Daoy (cell line): ENCODE data around the gene MRPL10. TPM values are rescaled to one million over a fixed set of nuclear protein-coding genes. Genes with fewer than 3 reads are reported as not detected.

Experiments
- DNase-seq: peaks from one replicate; pipeline ENCODE4 v3.0.0-alpha.2; 2015; ENCODE audit warnings: low read depth
- total RNA-seq: library from RNA; depleted of rRNA; stranded (reverse); fragments of >200 nt; shearing (Covaris generic); gene quantifications from 2 replicates; pipeline ENCODE4 v1.2.3, GENCODE V29; 2014

Gene MRPL10
- total RNA-seq, 1 experiment from 2014 or later, result 26.3 TPM

DNA sequence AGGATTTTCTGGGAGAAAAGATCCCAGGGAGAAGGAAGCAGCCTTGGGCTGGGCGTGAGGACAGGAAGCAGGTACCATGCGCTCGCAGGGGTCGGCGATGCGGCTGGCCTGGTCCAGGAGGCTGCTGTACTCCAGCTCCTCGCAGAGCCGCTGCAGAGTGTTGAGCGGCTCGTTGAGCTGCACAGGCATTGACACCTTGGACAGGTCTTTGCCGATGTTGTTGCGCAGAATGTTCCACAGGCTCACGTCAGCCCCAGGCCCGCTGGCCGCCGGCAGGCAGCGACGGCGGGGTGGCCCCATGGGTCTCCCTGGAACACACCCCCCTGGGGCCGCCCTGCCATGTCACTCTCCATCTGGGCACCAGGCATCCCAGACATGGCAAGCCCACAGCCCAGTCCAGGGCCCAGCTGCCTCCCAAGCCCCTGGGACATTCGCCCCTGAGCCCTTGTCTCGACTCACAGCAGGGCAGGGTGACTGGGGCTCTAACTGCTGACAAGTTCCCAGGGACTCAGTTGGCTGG, 17.8 kb downstream of the MRPL10 start:
- no peak for DNase-seq

DNA sequence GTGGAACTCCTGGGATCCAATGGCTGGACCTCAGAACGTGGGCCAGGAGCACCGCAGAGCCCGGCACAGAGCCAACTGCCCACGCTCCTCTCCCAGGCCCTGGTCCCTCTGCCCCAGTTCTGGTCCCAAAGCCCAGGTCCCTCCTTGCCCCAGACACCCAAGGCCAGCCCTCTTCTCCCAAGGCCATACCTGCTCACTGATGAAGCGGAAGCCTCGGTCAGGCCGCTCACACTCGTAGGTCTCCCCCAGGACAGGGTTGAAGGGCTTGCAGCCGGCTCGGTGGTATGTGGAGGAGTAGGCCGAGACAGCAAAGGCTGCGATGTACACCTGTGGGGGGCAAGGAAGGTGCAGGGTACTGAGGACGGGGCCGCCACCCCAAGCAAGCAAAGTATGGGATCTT, 18.3 kb downstream of the MRPL10 start:
- no peak for DNase-seq

DNA sequence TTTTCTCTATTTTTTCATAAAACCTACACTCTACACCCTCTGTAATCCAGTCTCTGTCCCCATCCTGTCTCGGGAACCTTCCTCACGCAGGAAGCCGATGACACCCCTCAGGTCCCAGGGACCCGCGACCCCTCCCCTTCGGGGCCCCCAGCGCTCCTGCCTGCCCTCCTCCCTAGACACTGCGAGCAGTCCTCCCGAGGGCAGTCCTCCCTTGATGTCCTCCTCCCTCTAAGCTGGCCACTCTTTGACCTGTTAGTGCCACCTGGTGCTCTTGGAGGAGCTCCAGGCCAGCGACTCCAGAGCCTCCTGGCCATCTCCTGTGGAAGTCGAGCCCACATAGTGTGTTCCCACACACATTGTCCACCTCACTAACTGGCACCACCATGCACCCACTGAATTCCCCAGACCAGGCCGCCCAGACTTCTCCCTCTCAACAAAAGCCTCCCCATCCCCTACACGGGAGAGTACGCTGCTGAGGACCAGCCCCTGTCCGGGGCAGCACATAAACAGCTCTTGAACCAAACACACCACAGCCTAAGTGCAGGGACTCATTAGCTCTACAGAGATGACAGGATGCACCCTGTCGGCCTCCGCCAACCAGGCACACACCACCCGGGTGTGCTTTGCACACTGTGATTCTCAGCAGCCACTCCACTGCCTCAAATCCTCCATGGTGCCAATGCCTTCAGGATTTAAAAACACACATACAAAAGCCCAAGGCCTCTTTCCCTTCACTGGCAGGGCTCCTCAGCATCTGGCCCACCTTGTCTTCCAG, 19.0 kb downstream of the MRPL10 start:
- no peak for DNase-seq

DNA sequence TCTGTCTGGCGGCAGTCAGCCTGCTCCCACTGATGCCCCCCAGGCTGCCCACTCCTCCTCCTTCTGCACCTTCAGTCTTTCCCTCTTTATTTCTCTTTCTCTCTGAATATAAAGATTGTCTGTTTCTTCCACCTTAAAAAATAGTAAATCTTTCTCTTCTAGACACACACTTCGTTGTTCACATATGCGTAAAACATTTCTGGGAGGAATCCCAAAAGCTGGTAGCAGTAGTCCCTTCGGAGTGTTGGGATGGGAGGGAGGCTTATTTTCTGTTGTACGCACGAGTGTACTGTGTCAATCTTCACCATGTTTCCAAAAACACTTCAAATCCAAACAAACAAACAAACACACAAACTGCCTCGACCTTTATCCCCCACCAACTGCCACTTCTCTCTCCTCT, 19.6 kb downstream of the MRPL10 start:
- no peak for DNase-seq

DNA sequence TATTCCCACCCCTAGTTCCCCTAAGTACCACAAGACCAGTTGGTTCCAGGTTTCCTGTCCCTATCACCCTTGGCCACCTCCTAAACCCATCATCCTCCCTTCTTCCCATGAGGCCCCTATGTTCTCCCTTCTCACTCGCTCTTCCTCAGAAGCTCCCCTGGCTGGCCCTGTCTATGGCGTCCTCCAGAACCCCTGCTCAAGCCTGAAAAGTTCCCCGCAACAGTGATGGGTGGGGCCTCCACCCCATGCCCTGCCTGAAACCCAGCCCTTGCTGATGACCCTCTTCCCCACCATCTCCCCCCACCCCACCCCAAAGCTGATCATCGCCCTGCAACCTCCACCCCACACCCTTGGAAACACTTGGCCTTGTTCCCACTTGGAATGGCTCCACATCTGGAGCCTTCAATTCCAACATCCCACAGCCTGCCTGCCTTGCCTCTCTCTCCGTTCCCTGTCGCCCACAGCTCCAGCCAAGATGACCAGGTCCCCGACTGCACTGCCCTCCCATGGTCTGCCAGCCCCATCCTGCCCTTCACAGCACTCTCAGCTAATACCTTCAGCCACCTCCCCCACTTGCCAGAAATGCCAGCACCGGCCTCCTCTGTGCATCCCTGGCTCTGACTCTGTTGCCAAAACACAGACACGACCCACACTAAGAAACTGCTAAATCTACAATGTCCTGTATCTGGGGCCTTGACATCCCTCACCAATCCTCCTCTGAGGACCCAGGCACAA, 20.3 kb downstream of the MRPL10 start:
- DNase-seq, result no peak

DNA sequence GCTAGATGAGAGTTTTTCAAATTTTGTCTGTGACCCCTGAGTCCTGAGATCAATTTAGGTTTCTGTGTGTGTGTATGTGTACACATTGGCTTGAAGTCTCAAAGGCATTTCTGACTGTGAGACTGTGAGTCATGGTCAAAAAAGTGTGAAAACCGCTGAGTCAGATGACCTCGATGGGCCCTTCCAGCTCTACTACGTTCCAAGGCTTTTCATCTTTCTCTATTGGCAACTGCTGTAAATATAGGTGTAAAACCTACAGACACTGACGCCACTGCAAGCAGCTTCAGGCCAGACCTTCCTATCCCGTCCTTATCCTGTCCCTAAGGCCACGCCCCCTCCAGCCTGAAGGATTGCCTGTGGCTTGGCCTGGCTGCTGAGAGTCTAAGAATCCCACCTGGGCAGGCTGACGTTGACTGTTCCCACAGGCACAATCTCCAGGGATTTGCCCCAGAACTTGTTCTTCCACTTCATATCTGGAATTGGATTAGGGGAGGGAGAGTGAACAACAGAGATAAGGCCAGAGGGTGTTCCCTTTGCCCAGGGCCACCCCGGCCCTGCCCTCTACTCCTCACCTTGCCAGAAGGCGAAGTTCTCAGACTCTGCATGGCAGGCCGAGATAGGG, 21.0 kb downstream of the MRPL10 start:
- peak; percentile 80 for DNase-seq

DNA sequence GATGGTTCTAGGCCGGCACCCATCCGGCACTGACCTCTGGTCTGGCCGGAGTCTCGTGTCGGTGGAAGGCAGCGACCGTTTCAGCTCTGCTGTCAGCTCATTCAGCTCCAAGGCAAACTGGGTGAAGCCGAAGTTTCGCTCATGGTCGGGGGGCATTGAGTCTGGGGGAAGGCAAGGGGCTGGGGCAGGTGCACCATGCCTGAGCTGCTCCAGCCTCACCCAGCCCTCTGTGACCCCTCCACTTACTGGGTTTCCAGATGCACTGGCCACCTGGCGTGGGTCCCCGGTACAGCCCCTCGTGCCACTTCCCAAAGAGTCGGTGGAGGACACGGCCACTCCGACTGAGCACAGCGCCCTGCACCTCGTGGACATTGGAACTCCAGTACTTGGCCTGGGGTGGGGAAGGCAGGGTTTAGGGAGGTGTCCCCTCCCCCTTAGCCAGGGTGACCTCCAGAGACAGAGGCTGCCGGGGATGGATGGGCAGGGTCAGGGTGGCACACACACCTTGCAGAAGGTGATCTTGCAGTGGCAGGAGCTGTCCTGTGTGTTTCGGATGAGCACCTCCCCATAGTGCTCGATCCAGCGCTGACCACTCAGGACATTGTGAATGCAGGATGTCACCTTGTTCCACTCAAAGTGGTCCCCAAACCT, 22.4 kb downstream of the MRPL10 start:
- no peak for DNase-seq

DNA sequence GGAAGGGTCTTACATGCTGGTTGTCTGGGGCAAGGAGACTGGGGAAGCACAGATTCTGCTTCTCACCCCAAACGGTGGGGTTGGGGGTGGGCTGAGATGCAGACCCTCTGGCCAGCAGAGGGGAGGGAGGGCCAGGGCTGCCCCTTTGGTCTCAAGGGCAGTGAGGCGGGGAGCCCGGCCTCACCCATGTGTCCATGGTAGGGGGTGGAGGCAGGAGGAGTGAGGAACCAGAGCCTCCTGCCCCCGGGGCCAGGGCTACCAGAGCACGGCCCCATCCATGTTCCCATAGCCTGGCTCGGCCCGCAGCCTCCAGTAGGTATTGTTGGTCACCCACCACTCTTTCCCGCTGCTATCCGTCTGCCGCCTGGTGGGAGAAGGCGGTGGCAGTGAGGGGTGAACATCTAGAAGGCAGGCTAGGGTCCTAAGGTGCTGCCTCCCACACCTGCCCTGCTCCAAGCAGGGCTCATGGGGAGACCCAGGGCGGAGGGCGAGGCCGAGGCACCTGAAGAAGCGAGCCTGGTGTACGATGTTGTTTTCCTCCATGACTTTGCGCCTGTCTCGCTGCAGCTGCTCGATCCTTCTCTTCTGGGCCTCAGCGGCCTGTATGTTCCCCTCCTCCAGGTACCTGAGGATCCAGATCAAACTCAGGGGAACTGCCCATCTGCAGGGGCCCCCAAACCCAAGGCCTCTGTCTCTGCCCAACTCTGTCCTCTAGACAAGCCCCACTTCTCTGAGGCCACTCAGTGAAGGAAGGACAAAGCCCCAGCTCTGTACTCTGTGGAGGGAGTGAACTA, 23.1 kb downstream of the MRPL10 start:
- no peak for DNase-seq

DNA sequence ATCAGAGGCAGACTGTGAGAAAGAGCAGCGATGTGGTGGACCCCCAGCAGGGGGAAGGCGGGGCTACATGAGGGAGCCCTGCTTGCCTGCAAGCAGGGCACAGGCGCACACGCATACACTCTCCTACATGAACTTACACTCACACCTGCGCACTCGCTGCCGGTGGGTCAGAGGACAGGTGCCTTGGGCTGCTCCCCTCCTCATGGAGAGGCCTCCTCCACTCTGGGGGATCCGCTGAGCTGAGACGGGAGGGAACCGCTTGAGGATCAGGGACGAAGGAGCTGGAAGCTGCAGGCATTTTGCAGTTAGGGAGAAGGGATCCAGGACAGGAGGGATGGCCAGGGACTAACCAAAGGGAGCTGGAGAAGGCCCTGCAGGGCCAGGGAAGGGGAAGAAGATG, 23.9 kb downstream of the MRPL10 start:
- DNase-seq, result no peak

DNA sequence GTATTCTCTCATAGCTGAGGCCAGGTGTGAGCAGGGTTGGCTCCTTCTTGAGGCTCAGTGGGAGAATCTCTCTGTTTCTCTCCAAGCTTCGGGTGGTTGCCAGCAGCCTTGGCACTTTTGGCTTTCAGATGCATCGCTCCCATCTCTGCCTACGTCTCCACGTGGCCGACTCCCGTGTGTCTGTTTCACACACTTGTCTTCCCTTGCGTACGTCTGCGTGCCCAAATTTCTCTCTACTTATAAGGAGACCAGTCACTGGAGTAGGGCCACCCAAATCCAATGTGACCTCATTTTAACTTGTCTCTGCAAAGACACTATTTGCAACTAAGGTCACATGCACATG, 24.5 kb downstream of the MRPL10 start:
- no peak for DNase-seq

DNA sequence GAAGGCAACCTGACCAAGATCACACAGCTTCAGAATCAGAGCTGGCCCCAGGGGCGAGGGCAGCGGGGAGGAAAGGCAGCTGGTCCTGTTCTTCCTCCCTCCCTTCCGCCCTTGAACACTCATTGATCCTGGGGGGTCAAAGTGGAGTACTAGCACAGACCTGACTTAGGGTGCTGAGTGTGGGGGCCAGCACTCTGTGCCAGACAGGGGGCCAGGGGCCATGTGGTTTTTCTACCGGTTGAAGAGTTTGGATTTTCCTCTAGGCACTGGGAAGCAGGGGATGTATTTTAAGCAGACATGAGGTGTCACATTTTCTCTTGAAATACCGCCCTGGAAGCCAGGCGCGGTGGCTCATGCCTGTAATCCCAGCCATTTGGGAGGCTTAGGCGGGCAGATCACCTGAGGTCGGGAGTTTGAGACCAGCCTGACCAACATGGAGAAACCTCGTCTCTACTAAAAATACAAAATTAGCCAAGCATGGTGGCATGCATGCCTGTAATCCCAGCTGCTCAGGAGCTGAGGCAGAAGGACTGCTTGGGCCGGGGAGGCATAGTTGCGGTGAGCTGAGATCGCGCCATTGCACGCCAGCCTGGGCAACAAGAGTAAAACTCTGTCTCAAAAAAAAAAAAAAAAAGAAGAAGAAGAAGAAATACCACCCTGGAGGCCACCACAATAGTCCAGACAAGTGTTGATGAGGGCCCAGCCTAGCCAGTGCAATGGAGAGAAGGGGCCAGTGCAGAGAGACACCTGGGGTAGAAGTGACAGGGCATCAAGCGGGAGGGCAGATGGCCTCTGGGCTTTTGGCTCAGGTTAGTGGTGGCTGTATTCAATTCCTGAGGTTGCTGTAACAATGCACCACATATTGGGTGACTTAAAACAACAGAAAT, 25.1 kb downstream of the MRPL10 start:
- no peak for DNase-seq

DNA sequence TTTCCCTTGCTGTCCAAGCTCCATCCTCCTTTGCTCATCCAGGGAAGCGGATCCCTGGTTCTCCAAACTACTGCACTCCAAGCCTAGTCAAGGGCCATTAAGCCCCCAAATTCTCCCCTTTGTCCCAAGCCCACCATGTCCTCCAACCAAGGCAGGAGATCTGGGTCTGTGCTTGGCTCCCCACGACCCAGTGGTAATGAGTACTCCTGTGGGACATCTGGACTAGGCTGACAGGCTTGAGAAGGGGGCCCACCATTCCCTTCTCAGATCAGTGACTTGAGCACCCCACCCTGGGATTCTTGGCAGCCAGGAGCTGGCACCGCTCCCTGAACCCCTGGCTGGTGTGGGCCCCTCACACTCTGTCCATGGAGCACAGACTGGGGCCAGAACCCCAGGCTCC, 26.9 kb downstream of the MRPL10 start:
- DNase-seq, result no peak

DNA sequence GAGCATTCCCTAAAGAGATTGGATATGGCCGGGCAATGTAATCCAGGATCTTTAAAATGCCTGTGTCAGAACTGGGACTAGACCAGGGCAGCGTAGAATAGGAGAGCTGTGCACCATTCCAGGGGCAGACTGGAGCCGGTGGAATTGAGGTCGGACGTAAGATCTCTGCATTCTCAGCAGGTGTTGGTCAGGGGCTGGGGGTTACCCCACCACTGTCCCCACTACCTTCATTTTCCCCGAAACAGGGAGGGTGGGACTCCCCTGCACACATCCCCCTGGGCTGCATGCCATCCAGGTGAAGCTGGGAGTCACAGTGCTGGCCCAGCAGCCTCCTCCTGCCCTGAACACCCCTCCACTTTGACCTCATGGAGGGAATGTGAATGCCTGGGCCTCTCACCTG, 27.6 kb downstream of the MRPL10 start:
- DNase-seq, result no peak

DNA sequence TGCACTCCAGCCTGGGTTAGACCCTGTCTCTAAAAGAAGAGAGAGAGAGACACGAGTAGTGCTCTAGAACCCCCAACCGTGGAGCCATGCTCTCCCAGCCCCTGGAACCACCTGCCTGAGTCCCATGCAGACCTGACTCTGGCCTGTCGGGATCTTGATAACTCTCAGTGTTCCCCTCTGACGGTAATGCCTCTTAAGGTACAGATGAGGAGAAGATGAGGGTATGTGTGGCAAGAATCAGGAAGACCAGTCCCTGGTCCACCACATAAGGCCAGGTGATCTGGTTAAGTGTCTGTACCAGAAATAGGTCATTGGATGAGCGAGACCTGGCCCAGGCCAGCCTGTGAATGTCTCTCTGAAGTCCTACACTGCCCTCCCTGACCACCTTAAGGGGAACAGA, 28.1 kb downstream of the MRPL10 start:
- no peak for DNase-seq

DNA sequence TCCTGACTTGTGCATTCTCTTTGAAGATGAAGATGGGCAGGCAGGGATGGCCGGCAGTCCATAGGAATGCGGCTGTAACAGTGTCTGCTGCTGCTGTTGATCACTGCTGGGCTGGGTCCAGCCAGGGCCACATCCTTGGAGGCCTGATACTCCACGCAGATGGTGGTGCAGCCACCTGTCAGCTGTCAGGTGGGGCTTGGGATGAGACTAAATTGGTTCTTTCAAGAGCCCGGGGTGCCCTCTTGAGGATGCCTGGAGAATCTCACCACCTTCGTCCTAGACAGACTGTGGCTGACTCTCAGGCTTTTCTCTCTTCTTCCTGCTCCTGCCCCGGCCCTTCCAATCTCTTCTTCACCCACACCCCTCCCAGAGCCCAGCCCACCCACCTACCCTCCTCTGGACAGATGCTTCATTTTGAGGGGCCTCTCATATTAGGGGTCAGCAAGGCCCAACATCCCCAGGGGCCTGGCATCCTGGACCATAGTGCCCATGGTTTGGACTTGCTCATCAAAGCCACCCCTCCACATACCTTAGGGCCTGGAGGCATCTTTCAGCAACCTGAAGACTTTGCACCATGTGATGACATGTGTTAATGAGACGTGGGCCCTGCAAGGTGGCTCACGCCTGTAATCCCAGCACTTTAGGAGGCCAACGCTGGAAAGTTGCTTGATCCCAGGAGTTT, 28.9 kb downstream of the MRPL10 start:
- DNase-seq, result peak; percentile 50

DNA sequence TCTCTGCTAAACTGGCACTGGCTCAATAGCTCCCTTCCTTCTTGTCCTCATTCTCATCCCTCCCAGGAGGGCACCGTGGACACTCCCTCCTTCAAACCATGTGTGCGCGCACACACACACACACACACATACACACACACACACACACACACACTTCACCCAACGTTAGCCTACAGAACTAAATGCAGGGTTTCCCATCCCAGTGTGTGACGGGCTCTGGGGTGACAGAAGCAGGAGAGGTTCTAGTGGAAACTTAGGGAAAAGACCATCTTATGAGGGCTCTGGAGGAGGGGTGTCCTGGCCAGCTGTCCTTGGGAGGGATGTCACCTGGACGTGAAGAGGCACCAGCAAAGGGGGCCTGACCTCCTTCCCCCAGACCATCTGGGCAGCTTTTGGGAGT, 29.4 kb downstream of the MRPL10 start:
- no peak for DNase-seq

DNA sequence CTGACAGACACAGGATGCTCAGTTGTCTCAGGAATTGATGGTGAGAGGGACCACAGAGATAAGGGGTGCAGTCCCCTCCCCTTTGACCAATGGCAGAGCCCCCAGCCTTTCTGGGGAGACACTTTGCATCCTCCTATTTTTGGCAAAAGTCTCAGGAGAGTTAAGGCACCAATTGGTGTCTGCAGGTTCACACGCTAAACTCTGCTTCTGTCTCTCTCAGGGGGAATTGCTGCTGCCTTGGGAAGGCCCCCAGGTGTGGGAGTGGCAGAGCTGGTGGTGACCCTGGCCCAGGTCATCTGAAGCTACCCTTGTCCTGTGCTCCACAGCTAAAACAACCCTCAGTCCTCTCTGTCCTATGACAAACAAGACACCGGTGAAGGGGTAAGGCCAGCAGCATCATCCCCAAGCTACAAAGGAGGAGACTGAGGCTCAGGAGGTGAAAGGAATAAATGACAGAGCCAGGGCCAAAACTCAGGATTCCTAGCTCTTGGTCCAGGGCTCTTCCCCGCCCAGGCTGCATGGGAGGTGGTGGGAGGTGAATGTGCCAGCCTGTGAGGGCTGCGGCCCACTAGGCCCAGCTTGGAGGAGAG, 30.1 kb downstream of the MRPL10 start:
- DNase-seq, result no peak

DNA sequence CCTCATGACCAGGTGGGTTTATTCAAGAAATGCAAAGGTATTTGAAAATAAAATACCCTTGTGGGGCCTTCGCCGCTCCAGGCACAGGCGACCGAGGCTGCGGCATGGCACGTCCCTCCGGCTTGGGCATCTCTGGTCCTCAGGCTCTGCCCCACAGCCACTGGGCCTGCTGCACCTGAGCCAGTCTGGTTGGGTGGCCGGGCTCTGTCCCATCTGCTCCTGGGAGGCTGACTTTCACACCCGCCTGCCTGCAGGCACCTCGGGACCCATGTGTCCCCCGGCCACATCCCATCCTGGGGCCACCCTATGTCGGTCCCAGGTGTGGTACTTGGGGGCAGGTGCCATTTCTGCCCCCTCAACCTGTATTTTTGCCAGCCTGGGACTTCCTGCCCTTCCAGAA, 30.7 kb downstream of the MRPL10 start:
- no peak for DNase-seq

DNA sequence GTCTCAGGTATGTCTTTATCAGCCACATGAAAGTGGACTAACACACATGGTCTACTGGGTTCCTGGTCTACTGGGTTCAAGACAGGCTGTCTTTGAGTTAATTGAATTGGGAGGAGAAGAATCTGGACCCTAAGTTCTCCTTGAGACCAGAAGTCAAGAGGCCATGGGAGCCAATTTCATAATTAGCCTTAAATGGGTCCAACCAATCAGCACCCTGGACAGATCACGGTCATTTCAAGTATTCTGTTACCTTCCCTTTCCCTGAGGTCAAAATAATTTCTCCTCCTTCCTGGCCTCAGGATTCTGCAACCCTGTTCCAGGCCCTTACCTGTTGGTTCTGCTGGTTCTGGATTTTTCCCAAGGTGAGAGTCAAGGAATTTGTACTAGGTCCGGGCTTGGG, 33.5 kb downstream of the MRPL10 start:
- DNase-seq, result no peak

DNA sequence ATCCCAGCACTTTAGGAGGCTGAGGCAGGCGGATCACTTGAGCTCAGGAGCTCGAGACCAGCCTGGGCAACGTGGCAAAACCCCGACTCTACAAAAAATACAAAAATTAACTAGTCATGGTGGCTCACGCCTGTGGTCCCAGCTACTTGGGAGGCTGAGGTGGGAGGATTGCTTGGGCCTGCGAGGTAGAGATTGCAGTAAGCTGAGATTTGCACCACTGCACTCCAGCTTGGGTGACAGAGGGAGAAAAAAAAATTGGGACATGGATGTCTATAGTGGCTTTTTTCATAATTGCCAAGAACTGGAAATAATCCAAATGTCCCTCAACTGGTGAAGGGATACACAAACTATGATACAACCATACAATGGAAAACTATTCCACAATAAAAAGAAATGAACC, 38.4 kb downstream of the MRPL10 start:
- DNase-seq, result no peak
